ENCODE measurements around the gene GAB1.

The GAB1 gene

GRCh38 chr4:143336781-143337599, at the start of gene GAB1:
GAB1 (plus strand) TSS chr4:143336876; CDS start chr4:143337189, 313 bp downstream.
- no peak for DNase-seq (ENCODE audit: low read depth)

GRCh38 chr4:143287572-143287923, 49.1 kb upstream of the GAB1 start:
- DNase-seq (ENCODE audit: low read depth) = no peak

- no peak for DNase-seq (ENCODE audit: low read depth)
Observed at GRCh38 chr4:143288171-143288570, 48.5 kb upstream of the GAB1 start.

- no peak for DNase-seq (ENCODE audit: low read depth)
Observed at GRCh38 chr4:143289370-143289769, 47.3 kb upstream of the GAB1 start.

- no peak for DNase-seq (ENCODE audit: low read depth)
Observed at GRCh38 chr4:143291314-143291713, 45.4 kb upstream of the GAB1 start.

- DNase-seq (ENCODE audit: low read depth) = no peak
Observed at GRCh38 chr4:143292858-143293257, 43.8 kb upstream of the GAB1 start.

GRCh38 chr4:143294310-143294709, 42.4 kb upstream of the GAB1 start:
- no peak for DNase-seq (ENCODE audit: low read depth)

- no peak for DNase-seq (ENCODE audit: low read depth)
Observed at GRCh38 chr4:143294710-143295275, 41.9 kb upstream of the GAB1 start.

- no peak for DNase-seq (ENCODE audit: low read depth)
Observed at GRCh38 chr4:143296397-143297067, 40.1 kb upstream of the GAB1 start.

- DNase-seq (ENCODE audit: low read depth) = no peak
Observed at GRCh38 chr4:143300860-143301259, 35.8 kb upstream of the GAB1 start.

- no peak for DNase-seq (ENCODE audit: low read depth)
Observed at GRCh38 chr4:143302536-143302935, 34.1 kb upstream of the GAB1 start.

GRCh38 chr4:143306788-143307187, 29.9 kb upstream of the GAB1 start:
- no peak for DNase-seq (ENCODE audit: low read depth)

GRCh38 chr4:143307531-143307930, 29.1 kb upstream of the GAB1 start:
- DNase-seq (ENCODE audit: low read depth) = no peak

GRCh38 chr4:143308377-143308776, 28.3 kb upstream of the GAB1 start:
- DNase-seq (ENCODE audit: low read depth) = no peak

GRCh38 chr4:143311924-143312323, 24.8 kb upstream of the GAB1 start:
- DNase-seq (ENCODE audit: low read depth) = no peak

- DNase-seq (ENCODE audit: low read depth) = no peak
Observed at GRCh38 chr4:143313521-143313920, 23.2 kb upstream of the GAB1 start.

- DNase-seq (ENCODE audit: low read depth) = no peak
Observed at GRCh38 chr4:143313996-143314395, 22.7 kb upstream of the GAB1 start.

GRCh38 chr4:143320113-143320512, 16.6 kb upstream of the GAB1 start:
- no peak for DNase-seq (ENCODE audit: low read depth)

GRCh38 chr4:143326735-143327134, 9.9 kb upstream of the GAB1 start:
- DNase-seq (ENCODE audit: low read depth) = no peak

- no peak for DNase-seq (ENCODE audit: low read depth)
Observed at GRCh38 chr4:143329985-143330384, 6.7 kb upstream of the GAB1 start.

GRCh38 chr4:143335979-143336780, 496 bp upstream of the GAB1 start:
- no peak for DNase-seq (ENCODE audit: low read depth)

- DNase-seq (ENCODE audit: low read depth) = no peak
Observed at GRCh38 chr4:143337600-143338287, 1.1 kb downstream of the GAB1 start.

Measured in stimulated activated CD4-positive, alpha-beta T cell treated with anti-CD3 and anti-CD28 coated beads, Interleukin-2, amount 100 ng/mL, for 4 hours (primary cell).